ENCODE measurements around the gene ZSWIM5. TPM values are rescaled to one million over a fixed set of nuclear protein-coding genes. Genes with fewer than 3 reads are reported as not detected.

Gene ZSWIM5
- total and polyA plus RNA-seq, 9 of the 15 experiments (the other 6 are each of a cell fraction or from before 2014, with no cell fraction given) = under 0.01 to 0.07 (median 0.03) TPM; not detected in 3

GRCh38 chr1:45015683-45016082 lies 190.7 kb downstream of the ZSWIM5 start:
- Histone ChIP-seq H3K9ac (ENCODE audit: insufficient read depth in 1 of 2, low read depth in 2 of 2, low read length in 2 of 2) (no peak overlapping the region), H3K36me3 (ENCODE audit: control insufficient read depth, insufficient read depth, low read length) (peaks cover 29% of the 10 kb centered on the region), H4K20me1 (replicated peaks; ENCODE audit: control insufficient read depth, insufficient read depth, low read length) (peaks cover 13% of the 10 kb centered on the region; the same call in 1 of the 2 replicates), H3K4me1 (replicated peaks in 1 of 2; ENCODE audit: control insufficient read depth in 2 of 2, insufficient read depth in 2 of 2, low read length in 2 of 2) (peaks cover 36 to 37% of the 10 kb centered on the region in 2 experiments; a peak in 4 of 5 replicates), H3K4me2 (ENCODE audit: insufficient read depth, low read length) (no peak overlapping the region), H3K9me3 (replicated peaks; ENCODE audit: control insufficient read depth, insufficient read depth, low read depth, low read length) (no peaks in the 10 kb centered on the region), H3K79me2 (ENCODE audit: control insufficient read depth, insufficient read depth, low read length) (peaks cover 36% of the 10 kb centered on the region), H3K4me3 (no peak overlapping the region), H3K27ac (ENCODE audit: extremely low read depth, low read depth, low read length) (no peak overlapping the region), H3K27me3 (ENCODE audit: control insufficient read depth in 2 of 2, insufficient read depth in 2 of 2, low read length in 2 of 2) (no peaks in the 10 kb centered on the region), H3K9me1 (ENCODE audit: control insufficient read depth, insufficient read depth, low read length) (peaks cover 3% of the 10 kb centered on the region), H2AFZ (ENCODE audit: low read depth, low read length) (no peak overlapping the region)
- CTCF ChIA-PET (ENCODE audit: low intra/inter-chr PET ratio) = interaction anchor here (0.8 to 4.6 kb wide), 5 partner anchors 215 to 554 kb away, joined by 3 to 58 read pairs (median 5); no protein-coding TSS in a partner anchor
- 61% methylated on average over 2 of the region's 2 CpGs for WGBS (ENCODE audit: insufficient coverage, low coverage, missing lambda C conversion rate)
- BruUV-seq (replicated peaks) = no TSS peak
- no peak for ATAC-seq
- intact Hi-C loops (cut with micrococcal nuclease) = loop anchor here (5.0 to 10.0 kb wide), 3 partner anchors 72 to 559 kb away; partner anchors contain the start of gene ZSWIM5
- in situ Hi-C loops (cut with MboI) = no loop called here
- POLR2A ChIA-PET = interaction anchor here (0.6 to 8.7 kb wide), 12 partner anchors 18 to 1475 kb away, joined by 3 to 113 read pairs (median 4); partner anchors contain the start of genes EIF2B3 and RNU5D-1
- DNase-seq (ENCODE audit: extremely low read depth in 1 of 4, low spot score in 3 of 4) = peak in 1 of 4 experiments; percentile 2
- FAIRE-seq = no peak
- 0 out of 2 replicates have a peak, but pooled peaks have one; percentile 17 for TF ChIP-seq ERF (CRISPR knock-in tag; IDR thresholded peaks at IDR 0.05)
- peak; percentile 73 for TF ChIP-seq SUPT5H (IDR thresholded peaks at IDR 0.05)
- TF ChIP-seq, protein P1, sequence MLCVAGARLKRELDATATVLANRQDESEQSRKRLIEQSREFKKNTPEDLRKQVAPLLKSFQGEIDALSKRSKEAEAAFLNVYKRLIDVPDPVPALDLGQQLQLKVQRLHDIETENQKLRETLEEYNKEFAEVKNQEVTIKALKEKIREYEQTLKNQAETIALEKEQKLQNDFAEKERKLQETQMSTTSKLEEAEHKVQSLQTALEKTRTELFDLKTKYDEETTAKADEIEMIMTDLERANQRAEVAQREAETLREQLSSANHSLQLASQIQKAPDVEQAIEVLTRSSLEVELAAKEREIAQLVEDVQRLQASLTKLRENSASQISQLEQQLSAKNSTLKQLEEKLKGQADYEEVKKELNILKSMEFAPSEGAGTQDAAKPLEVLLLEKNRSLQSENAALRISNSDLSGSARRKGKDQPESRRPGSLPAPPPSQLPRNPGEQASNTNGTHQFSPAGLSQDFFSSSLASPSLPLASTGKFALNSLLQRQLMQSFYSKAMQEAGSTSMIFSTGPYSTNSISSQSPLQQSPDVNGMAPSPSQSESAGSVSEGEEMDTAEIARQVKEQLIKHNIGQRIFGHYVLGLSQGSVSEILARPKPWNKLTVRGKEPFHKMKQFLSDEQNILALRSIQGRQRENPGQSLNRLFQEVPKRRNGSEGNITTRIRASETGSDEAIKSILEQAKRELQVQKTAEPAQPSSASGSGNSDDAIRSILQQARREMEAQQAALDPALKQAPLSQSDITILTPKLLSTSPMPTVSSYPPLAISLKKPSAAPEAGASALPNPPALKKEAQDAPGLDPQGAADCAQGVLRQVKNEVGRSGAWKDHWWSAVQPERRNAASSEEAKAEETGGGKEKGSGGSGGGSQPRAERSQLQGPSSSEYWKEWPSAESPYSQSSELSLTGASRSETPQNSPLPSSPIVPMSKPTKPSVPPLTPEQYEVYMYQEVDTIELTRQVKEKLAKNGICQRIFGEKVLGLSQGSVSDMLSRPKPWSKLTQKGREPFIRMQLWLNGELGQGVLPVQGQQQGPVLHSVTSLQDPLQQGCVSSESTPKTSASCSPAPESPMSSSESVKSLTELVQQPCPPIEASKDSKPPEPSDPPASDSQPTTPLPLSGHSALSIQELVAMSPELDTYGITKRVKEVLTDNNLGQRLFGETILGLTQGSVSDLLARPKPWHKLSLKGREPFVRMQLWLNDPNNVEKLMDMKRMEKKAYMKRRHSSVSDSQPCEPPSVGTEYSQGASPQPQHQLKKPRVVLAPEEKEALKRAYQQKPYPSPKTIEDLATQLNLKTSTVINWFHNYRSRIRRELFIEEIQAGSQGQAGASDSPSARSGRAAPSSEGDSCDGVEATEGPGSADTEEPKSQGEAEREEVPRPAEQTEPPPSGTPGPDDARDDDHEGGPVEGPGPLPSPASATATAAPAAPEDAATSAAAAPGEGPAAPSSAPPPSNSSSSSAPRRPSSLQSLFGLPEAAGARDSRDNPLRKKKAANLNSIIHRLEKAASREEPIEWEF (CRISPR knock-in tag; IDR thresholded peaks at IDR 0.05) = no peak
- no peak for TF ChIP-seq CAMTA2 (CRISPR knock-in tag; conservative IDR thresholded peaks at IDR 0.05)
- no peak for TF ChIP-seq HDAC6 (IDR thresholded peaks at IDR 0.05; ENCODE audit: low read depth, low read length)
- TF ChIP-seq SETDB1 (IDR thresholded peaks at IDR 0.05; ENCODE audit: low read length) = no peak
- TF ChIP-seq IRF1 (CRISPR knock-in tag; IDR thresholded peaks at IDR 0.05; ENCODE audit: borderline replicate concordance) = no peak
- peak; percentile 27; the same call in 1 of the 2 replicates for TF ChIP-seq OTX1 (CRISPR knock-in tag; IDR thresholded peaks at IDR 0.05)
- no peak for TF ChIP-seq ZBTB11 (CRISPR knock-in tag; IDR thresholded peaks at IDR 0.05)
- no peak for TF ChIP-seq ZNF785 (CRISPR knock-in tag; IDR thresholded peaks at IDR 0.05)
- peak; percentile 84; the same call in 1 of the 2 replicates for TF ChIP-seq HBP1 (CRISPR knock-in tag; IDR thresholded peaks at IDR 0.05)
